HG02884 (cell line): Measurements from ENCODE around the gene DCAF17.

Experiments
- ATAC-seq: cut with Tn5 transposase; IDR thresholded peaks from one replicate; pipeline ENCODE4 v1.9.1; 2021; ENCODE audit warnings: mild to moderate bottlenecking, moderate library complexity; ENCODE audit not compliant: unreplicated experiment

Gene DCAF17

DNA sequence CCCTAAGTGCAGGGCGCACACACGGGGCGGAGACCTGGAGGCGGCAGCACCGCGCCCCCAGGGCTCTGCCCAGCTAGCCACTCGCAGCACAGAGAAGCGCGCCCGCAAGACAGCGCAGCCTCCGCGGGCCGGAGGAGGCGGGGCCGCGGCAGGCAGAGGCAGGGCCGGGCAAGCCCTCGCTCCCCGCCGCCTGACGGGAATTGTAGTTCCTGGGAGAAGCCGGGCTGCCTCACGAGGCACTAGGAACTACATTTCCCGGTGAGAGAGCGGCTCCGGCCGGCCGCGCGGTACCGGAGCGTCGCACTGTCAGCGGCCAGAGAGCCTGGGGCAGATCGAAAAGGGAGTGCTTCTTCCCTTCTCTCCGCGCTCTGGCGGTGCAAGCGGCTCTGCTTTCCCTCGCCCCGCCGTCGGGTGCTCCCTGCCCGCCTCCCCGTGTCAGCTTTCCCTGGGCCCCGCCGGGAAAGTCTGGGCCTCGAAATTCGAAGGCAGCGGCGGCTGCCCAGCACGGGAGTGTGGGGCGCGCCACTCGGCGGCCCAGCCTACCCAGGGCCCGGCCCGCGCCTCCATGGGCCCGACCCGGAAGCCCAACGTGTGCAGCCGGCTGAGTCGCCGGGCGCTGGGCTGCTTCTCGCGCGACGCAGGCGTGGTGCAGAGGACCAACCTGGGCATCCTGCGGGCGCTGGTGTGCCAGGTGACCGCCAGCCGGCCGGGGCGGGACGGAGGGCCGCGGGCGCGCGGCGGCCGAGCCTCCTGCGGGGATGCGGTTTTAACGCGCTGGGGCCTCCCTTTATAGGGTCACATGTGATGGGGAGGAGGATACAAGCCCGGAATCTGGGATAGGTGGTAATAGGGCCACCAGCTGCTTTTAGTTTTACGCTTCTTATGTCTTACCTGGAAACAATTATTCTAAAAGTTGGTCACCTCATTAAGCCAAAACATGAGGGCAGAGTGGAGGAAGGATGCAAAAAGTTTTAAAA is at the start of gene DCAF17:
TSS of gene DCAF17 (plus strand) at position 214 of the 977 bp plus-strand sequence. CDS start at position 566, 352 bp downstream.
- ATAC-seq, result peak; percentile 89

DNA sequence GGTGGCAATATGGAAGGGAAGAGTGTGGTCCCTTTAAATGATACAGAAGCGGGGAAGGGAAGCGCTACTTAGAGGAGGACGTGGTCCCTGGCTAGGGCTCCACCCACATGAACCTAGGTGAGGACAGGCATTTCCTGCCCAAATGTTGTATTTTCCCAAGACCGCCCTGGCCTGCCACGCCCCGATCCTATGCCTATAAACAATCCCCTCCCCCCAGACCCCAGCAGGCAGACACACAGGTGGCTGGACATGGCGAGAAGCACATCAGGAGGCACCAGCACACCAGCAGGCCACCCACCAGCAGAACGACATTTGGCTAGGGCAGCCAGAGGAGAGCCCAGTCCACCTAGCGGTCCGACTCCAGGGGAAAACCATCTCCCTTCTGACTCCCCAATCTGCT is 47.4 kb upstream of the DCAF17 start:
- ATAC-seq, result no peak

- ATAC-seq, result no peak
These were observed 47.0 kb upstream of the DCAF17 start for GRCh38 chr2:171387052-171387451.

- no peak for ATAC-seq
These were observed 44.7 kb upstream of the DCAF17 start for GRCh38 chr2:171389325-171389724.

DNA sequence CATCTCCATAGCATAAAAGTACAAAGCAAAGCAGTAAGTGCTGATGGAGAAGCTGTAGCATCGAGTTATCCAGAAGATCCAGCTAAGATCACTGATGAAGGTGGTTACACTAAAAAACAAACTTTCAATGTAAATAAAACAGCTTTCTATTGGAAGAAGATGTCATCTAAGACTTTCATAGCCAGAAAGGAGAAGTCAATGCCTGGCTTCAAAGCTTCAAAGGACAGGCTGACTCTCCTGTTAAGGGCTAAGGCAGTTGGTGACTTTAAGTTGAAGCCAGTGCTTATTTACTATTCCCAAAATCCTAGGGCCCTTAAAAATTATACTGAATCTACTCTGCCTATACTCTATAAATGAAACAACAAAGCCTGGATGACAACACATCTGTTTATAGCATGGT is 44.2 kb upstream of the DCAF17 start:
- no peak for ATAC-seq

DNA sequence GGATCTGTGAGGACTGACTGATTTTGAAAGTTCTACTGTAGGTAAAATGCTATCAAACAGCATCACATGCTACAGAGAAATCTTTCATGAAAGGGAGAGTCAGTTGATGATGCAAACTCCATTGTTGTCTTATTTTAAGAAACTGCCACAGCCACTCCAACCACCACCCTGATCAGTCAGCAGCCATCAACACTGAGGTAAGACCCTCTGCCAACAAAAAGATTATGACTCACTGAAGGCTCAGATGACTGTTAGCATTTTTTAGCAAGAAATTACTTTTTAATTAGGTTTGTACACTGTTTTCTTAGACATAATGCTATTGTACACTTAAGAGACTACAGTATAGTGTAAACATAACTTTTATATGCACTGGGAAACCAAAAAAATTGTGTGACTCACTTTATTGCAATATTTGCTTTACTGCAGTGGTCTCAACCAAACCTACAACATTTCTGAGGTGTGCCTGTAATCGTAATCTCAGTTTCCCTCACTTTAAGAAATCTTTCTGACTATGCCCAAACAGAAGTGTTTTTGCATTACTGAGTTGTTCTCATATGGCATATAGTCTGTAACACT is 43.0 kb upstream of the DCAF17 start:
- no peak for ATAC-seq

DNA sequence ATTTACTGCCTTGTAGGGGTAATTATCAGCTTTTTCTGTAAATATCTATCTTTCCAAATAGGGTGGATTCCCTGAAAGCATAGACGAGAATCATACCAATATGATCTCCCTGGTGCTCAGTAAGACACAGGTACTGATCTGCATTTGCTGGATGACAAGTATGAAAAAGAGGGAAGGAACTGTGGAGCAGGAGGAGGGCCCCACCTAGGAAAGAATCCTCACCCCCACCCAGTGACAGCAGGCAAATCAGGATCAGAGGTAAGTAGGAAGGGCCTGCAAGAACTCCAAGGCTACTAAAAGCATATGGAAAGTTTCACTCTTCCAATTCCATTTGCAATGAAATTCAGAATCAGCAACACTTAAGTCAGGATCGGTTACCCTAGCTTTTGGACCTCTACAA is 42.5 kb upstream of the DCAF17 start:
- no peak for ATAC-seq

DNA sequence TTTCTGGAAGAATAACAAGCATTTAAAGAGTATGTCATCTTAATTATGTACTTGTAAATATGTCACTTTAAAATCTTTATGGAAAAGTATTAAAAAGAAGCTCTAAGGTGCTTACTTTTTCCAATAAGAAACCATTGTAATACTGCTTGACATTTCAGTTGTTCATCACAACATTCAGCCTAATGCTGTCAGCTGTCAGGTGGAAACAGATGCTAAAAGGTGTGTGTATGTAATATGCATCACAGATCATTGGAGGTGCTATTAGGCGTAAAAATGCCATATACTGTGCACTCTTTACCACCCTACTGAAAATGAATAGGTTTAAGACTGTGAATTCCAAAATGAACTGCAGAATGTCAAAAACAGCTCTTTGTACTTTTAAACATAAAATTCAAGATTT is 40.5 kb upstream of the DCAF17 start:
- no peak for ATAC-seq

DNA sequence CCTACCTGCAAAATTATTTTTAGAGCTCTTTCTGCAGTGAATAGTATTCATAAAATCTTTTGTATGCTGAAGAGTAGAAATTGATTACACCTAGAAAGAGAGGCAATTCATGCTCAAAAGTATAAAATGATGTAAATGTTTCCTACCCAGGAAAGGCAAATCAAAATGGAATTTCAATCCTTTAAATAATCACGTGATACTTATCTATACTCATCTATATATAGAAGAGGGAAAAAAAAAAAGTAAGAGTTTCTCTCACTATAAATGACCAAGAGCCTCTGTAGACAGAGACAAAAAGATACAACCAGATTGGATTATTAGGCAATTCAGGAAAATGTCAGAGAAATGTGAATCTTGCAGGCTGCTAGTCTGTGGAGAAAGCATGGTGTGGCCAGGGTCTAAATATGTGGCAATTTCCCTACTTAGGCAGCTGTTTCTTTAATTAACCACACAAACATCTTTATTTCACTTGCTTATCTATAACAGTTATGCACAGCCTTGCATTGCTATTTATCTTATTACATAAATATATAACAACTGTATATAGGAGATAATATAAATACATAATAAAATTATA is 39.8 kb upstream of the DCAF17 start:
- ATAC-seq, result no peak

GRCh38 chr2:171399292-171399691 is 34.7 kb upstream of the DCAF17 start:
- ATAC-seq, result no peak

GRCh38 chr2:171400395-171400794 is 33.6 kb upstream of the DCAF17 start:
- ATAC-seq, result no peak

DNA sequence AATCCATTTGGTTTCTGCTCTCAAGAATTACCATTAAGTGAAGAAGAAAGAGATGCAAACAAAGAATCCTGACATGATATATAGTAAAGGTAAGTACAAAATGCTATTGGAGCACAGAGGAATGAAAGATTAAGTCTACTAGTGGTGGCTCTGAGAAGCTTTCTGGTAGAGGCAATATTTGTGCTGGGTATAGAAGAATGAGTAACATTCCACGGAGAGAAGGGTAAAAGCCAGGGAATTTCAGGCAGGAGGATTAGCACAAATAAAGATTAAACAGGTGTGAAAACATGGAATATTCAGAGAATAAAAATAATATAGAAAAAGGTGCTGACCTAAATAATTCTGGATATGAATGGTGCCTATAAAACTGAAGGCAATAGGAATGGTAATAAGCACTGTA is 32.1 kb upstream of the DCAF17 start:
- no peak for ATAC-seq

DNA sequence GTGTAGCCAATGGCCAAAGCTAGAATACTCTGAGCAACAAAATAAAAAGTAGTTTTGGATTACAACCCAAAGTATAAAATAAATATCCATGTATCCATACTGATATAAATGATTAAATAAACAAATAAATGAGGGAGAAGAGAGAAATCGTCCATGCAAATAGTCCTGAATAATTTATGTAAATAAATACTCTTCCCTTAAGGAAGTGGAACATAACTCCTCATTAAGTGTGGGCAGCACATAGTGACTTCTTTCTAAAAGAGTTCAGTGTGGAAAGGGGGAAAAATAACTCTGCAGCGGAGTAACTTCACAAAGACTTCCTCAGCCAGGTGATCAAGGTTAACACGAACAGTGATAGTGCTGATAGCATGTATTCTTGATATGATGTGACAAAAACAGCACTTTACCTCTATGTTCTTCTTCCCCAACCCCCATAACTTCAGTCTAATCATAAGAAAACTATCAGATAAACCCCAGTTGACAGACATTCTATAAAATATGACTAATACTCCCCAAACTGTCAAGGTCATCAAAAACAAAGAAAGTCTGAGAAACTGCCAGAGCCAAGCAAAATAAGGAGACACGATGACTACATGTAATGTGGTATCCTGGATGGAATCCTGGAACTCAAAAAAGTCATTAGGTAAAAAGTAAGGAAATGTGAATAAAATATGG is 31.0 kb upstream of the DCAF17 start:
- ATAC-seq, result no peak

- ATAC-seq, result no peak
These were observed 29.8 kb upstream of the DCAF17 start for GRCh38 chr2:171404261-171404660.

- ATAC-seq, result no peak
These were observed 29.3 kb upstream of the DCAF17 start for GRCh38 chr2:171404719-171405118.

GRCh38 chr2:171405546-171405945 is 28.5 kb upstream of the DCAF17 start:
- no peak for ATAC-seq

DNA sequence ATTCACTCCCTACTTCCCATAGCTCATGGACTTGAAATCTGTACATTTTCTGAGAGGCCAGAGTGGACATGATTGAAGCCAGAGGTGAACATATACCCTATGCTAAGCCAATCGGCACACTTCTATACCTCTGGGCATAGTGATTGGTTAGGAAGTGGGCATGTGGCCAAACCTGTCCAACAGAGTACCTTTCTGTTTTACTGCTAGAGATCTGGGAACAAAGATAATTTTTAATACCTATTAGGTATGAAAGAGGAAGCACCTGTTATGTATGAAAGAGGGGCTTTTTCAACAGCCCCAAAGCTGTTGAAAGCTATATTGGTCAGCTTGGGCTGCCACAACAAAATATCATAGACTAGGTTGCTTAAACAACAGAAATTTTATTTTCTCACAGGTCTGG is 28.0 kb upstream of the DCAF17 start:
- ATAC-seq, result peak; percentile 49

DNA sequence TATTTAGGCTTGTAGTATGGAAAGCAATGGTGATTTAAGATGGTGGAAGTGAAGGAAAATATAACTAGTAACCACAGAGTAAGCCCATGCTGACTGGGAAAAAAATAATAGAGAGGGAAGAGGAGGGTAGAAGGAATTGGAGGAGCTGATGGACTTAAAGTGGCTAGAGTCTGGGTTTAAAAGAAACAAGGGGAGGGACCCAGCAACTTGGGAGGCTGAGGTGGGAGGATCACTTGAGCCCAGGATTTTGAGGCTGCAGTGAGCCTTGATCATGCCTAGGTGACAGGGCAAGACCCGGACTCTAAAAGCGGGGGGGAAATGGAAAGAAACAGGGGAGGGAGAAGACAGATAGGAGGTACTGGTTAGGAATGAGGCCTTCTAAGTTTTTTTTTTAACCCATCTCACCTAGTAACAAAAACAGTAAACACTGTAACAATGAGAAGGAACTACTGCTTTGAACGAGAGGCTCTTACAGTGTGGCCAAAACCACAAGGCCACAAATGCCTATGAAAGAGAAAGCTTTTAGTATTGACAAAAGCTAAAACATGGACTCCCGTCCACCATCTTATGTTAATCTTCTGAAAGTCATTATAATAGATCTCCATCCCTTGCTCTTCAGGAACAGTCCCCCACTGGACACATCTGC is 26.9 kb upstream of the DCAF17 start:
- ATAC-seq, result peak; percentile 54

- no peak for ATAC-seq
These were observed 26.4 kb upstream of the DCAF17 start for GRCh38 chr2:171407676-171408044.

DNA sequence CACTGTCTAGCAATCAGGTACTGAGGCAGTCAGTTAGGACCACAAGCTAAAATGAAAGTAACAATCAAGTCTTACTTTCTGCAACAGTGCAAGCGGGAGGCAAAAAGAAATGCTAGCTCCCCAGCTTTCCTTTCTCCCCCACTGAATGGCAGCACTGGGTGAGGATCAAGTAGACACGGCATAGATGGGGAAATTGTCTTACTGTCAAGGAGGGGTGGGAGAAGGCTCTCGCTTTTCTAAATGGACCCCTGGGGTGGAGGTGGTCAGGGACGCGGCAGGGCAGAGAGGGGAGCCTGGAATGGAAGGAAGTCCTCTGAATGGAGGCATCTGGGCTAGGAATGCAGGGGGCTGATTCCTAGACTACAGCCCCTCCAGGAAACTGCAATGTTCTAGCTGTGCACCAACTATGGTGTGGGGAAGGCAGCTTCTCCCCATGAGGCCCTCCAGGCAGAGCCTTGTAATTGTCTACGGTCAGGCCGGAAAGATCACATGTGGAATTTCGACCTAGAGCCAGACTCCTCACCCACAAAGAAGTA is 24.5 kb upstream of the DCAF17 start:
- no peak for ATAC-seq

GRCh38 chr2:171410101-171410500 is 23.9 kb upstream of the DCAF17 start:
- no peak for ATAC-seq
